Cardiac fibroblast (primary cell): ENCODE data around the gene OR52W1.
A peak's percentile ranks its signal among the peaks of the same experiment; 100 is the strongest.

ENCODE experiments used
- DNase-seq, 2 donors: peaks; one replicate each; pipeline versions ENCODE4 v3.0.0 to v3.0.0-alpha.2; 2010; ENCODE audit warnings: low read depth in 2 of 2
- H3K4me3 ChIP-seq, 2 donors: replicated peaks in 1 of 2; 1 replicate in 1 of 2; 2 replicates in 1 of 2; pipeline ENCODE4 v1.5.1; 2011; ENCODE audit warnings: low read depth in 2 of 2, low read length in 2 of 2, mild to moderate bottlenecking in 2 of 2, moderate library complexity in 1 of 2
- TF ChIP-seq, protein P1 (sequence below): IDR thresholded peaks from one replicate; pipeline ENCODE4 v1.5.1; 2011; ENCODE audit warnings: low read depth, mild to moderate bottlenecking, low read length, inconsistent platforms

The OR52W1 gene

GRCh38 chr11:6202041-6202440, 3.0 kb downstream of the OR52W1 start:
- TF ChIP-seq, protein P1, sequence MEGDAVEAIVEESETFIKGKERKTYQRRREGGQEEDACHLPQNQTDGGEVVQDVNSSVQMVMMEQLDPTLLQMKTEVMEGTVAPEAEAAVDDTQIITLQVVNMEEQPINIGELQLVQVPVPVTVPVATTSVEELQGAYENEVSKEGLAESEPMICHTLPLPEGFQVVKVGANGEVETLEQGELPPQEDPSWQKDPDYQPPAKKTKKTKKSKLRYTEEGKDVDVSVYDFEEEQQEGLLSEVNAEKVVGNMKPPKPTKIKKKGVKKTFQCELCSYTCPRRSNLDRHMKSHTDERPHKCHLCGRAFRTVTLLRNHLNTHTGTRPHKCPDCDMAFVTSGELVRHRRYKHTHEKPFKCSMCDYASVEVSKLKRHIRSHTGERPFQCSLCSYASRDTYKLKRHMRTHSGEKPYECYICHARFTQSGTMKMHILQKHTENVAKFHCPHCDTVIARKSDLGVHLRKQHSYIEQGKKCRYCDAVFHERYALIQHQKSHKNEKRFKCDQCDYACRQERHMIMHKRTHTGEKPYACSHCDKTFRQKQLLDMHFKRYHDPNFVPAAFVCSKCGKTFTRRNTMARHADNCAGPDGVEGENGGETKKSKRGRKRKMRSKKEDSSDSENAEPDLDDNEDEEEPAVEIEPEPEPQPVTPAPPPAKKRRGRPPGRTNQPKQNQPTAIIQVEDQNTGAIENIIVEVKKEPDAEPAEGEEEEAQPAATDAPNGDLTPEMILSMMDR, result no peak
- no peak for DNase-seq
- no peak overlapping the region for H3K4me3 ChIP-seq

DNA sequence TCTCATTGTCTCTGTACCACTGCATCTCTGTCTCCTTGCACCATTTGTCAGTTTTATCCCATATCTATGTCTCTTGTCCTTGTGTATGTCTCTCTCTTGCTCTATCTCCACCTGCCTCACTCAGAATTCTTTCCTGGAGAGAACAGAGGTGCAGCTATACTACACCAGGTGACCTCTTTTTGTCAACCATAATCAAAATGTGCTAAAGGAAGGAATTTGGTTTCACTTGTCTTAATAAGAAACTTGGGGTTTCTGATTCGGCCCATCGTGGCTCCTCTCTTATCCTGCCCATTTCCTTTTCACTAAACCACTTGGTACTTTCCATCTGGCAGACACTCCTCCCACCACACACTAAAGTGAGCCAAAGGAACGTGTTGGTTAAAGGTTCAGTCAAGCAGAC, 4.3 kb downstream of the OR52W1 start:
- TF ChIP-seq, protein P1, result no peak
- DNase-seq, result no peak
- no peak overlapping the region for H3K4me3 ChIP-seq

GRCh38 chr11:6204706-6205105, 5.7 kb downstream of the OR52W1 start:
- DNase-seq, result peak in 1 of 2 donors; percentile 21
- TF ChIP-seq, protein P1, result no peak
- no peak overlapping the region for H3K4me3 ChIP-seq

DNA sequence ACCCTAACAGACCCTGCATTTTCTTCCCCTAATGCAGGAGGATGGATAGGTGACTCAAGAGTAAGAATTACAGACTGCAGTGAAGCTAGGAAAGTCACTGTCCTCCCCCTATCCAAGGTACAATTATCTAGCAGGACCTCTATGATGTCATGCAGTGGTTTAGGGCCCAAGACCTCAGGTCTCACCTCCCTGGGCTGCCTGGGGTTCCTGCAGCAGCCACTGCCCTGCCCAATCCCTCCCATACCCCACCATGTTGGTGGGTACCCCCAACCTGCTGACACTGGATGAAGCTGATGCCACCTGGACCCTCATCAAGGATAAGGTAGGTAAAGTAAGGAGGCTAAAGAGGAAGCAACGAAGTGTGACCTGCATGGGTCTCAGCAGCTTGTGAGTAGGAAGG, 6.3 kb downstream of the OR52W1 start, which contains the start of gene C11orf42:
Gene C11orf42 (plus strand): TSS at position 192 of the 400 bp plus-strand sequence. CDS start 59 bp downstream, at position 251.
- no peak for DNase-seq

GRCh38 chr11:6206456-6207180, 7.6 kb downstream of the OR52W1 start:
- TF ChIP-seq, protein P1, result no peak
- no peak for DNase-seq
- H3K4me3 ChIP-seq, result no peak overlapping the region

More for the DNA sequence above, 6.3 kb downstream of the OR52W1 start, which contains the start of gene C11orf42:
- no peak within 1 kb of the TSS for H3K4me3 ChIP-seq
- TF ChIP-seq, protein P1, result no peak

DNA sequence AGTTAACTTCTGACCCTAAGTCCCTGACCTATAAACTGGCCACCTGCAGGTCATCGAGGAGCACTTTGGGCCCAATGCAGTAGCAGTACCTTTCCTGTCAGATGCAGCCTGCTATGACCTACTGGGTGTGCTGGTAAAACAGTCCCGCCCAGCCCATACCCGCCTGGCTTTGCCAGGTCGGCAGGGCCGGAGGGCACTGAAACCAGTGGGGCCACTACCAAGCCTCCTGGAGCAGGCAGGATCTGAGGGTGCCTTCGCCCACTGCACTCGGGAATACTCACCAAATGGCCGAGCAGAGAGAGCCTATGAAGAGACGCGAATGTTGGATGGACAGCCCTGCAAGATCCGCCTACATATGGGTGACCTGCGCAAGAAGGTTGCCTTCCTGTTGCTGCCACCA, 10.8 kb downstream of the OR52W1 start:
- DNase-seq, result no peak
- TF ChIP-seq, protein P1, result no peak
- H3K4me3 ChIP-seq, result no peak overlapping the region
